GM12873 (cell line): Measurements from ENCODE around the gene MBLAC2.
A peak's percentile ranks its signal among the peaks of the same experiment; 100 is the strongest.

Experiments
- CTCF ChIP-seq: IDR thresholded peaks from 2 replicates; pipeline ENCODE4 v1.5.1; 2012; ENCODE audit warnings: low read depth, mild to moderate bottlenecking, moderate library complexity, low read length, control low read depth; ENCODE audit not compliant: insufficient read depth; ENCODE audit errors: missing control alignments

MBLAC2 gene

GRCh38 chr5:90472783-90473395 is 1.7 kb downstream of the MBLAC2 start:
- TF ChIP-seq CTCF = no peak

- TF ChIP-seq CTCF = no peak
Observed at GRCh38 chr5:90461288-90461687, 13.3 kb downstream of the MBLAC2 start.

GRCh38 chr5:90446961-90447360 is 27.6 kb downstream of the MBLAC2 start:
- TF ChIP-seq CTCF = no peak

- TF ChIP-seq CTCF = no peak
Observed at GRCh38 chr5:90440644-90441043, 33.9 kb downstream of the MBLAC2 start.

GRCh38 chr5:90438100-90438499 is 36.5 kb downstream of the MBLAC2 start:
- TF ChIP-seq CTCF = no peak

- TF ChIP-seq CTCF = no peak
Observed at GRCh38 chr5:90437663-90438062, 36.9 kb downstream of the MBLAC2 start.

GRCh38 chr5:90434116-90434714 is 40.4 kb downstream of the MBLAC2 start:
- TF ChIP-seq CTCF = peak; percentile 66
